Measurements from ENCODE around the gene MAML3.

Gene MAML3

DNA sequence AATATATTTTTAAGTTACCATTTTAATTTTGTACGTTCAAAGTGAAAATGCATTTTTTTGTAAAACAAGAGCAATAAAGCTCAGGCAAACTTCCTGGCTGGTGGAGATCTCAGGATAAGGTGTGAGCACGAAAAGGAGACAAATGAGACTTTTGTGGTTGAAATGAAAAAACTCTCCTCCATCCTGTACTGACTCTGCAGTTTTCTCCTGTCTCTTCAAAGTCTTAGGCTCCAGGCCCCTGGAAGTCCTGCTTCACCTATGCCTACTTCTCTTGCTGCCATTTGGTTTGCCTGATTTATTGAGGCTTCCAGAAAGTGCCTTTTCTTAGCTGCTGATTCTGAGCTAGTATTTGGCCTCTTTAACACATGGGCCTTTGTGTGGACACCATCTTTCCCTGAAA, 77.7 kb downstream of the MAML3 start:
- Histone ChIP-seq H3K36me3 (ENCODE audit: insufficient read depth, low read length) (no peaks in the 10 kb centered on the region), H3K4me1 (ENCODE audit: insufficient read depth, low read length, severe bottlenecking) (no peaks in the 10 kb centered on the region), H4K20me1 (ENCODE audit: insufficient read depth, low read length) (no peaks in the 10 kb centered on the region), H3K4me3 (ENCODE audit: low read depth, low read length, poor library complexity, severe bottlenecking) (no peak overlapping the region), H2AFZ (ENCODE audit: low read length) (no peak overlapping the region), H3F3A (ENCODE audit: insufficient read depth, low read length) (no peaks in the 10 kb centered on the region), H3K27me3 (ENCODE audit: insufficient read depth, low read length) (no peaks in the 10 kb centered on the region), H3K9me3 (ENCODE audit: low read length) (no peaks in the 10 kb centered on the region), H3K4me2 (ENCODE audit: low read length) (no peak overlapping the region), H3K9me2 (ENCODE audit: low read depth, low read length) (no peaks in the 10 kb centered on the region), H3K9ac (ENCODE audit: low read length) (no peak overlapping the region), H3K27ac (ENCODE audit: low read depth, low read length, poor library complexity, severe bottlenecking) (no peak overlapping the region), H3K79me2 (ENCODE audit: insufficient read depth, low read length) (no peaks in the 10 kb centered on the region)
- TF ChIP-seq EZH2 (IDR thresholded peaks at IDR 0.05; ENCODE audit: borderline replicate concordance, low read length): no peak
- TF ChIP-seq, protein P1, sequence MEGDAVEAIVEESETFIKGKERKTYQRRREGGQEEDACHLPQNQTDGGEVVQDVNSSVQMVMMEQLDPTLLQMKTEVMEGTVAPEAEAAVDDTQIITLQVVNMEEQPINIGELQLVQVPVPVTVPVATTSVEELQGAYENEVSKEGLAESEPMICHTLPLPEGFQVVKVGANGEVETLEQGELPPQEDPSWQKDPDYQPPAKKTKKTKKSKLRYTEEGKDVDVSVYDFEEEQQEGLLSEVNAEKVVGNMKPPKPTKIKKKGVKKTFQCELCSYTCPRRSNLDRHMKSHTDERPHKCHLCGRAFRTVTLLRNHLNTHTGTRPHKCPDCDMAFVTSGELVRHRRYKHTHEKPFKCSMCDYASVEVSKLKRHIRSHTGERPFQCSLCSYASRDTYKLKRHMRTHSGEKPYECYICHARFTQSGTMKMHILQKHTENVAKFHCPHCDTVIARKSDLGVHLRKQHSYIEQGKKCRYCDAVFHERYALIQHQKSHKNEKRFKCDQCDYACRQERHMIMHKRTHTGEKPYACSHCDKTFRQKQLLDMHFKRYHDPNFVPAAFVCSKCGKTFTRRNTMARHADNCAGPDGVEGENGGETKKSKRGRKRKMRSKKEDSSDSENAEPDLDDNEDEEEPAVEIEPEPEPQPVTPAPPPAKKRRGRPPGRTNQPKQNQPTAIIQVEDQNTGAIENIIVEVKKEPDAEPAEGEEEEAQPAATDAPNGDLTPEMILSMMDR (IDR thresholded peaks at IDR 0.05; ENCODE audit: low read length): no peak

DNA sequence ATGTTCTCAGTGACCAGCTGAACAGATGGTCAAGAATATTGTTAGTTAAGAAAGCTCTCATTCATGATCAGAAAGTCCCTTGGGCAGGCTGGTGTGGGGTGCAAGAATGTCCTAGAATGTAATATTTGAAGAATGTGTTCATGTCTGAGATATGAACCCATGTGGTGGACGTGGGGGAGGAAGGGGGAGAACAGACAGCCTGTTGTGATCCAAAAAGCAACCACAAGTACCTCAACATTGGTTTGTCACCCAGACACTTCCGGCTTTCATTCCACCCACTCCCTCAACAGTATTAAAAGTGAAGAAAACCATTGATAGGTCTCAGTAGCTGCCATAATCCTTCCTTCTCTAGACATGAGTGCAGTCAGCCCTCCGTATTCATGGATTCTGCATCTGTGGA, 82.2 kb downstream of the MAML3 start:
- no peaks in the 10 kb centered on the region for H3F3A ChIP-seq (ENCODE audit: insufficient read depth, low read length)
- H3K9ac ChIP-seq (ENCODE audit: low read length): no peak overlapping the region
- no peak overlapping the region for H3K27ac ChIP-seq (ENCODE audit: low read depth, low read length, poor library complexity, severe bottlenecking)
- no peak overlapping the region for H3K4me2 ChIP-seq (ENCODE audit: low read length)
- no peaks in the 10 kb centered on the region for H3K79me2 ChIP-seq (ENCODE audit: insufficient read depth, low read length)
- H3K9me3 ChIP-seq (ENCODE audit: low read length): no peaks in the 10 kb centered on the region
- H3K36me3 ChIP-seq (ENCODE audit: insufficient read depth, low read length): no peaks in the 10 kb centered on the region
- H4K20me1 ChIP-seq (ENCODE audit: insufficient read depth, low read length): no peaks in the 10 kb centered on the region
- H3K27me3 ChIP-seq (ENCODE audit: insufficient read depth, low read length): no peaks in the 10 kb centered on the region
- no peaks in the 10 kb centered on the region for H3K9me2 ChIP-seq (ENCODE audit: low read depth, low read length)
- TF ChIP-seq, protein P1 (IDR thresholded peaks at IDR 0.05; ENCODE audit: low read length): no peak
- no peak for TF ChIP-seq EZH2 (IDR thresholded peaks at IDR 0.05; ENCODE audit: borderline replicate concordance, low read length)
- no peaks in the 10 kb centered on the region for H3K4me1 ChIP-seq (ENCODE audit: insufficient read depth, low read length, severe bottlenecking)
- no peak overlapping the region for H2AFZ ChIP-seq (ENCODE audit: low read length)
- no peak overlapping the region for H3K4me3 ChIP-seq (ENCODE audit: low read depth, low read length, poor library complexity, severe bottlenecking)

DNA sequence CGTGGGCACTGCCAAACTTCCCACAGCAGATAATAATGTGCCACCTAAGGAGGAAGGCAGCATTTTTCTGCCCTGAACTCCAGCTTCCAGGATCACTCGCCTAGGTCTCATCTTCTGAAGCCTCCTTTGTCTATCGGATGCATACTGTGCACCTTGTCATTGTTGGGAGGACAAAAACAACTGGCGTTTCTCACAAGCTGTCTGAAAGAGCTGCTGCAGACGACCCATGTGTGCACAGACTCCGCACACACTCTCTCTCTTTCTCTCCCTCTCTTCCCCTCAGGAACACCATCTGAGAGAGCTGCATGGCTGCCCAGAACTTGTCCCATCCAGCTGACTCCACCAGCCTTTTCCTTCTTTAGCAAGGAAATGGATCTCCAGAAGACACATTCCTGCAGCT, 83.0 kb downstream of the MAML3 start:
- Histone ChIP-seq H3K27ac (ENCODE audit: low read depth, low read length, poor library complexity, severe bottlenecking) (no peak overlapping the region), H2AFZ (ENCODE audit: low read length) (no peak overlapping the region), H4K20me1 (ENCODE audit: insufficient read depth, low read length) (no peaks in the 10 kb centered on the region), H3K4me1 (ENCODE audit: insufficient read depth, low read length, severe bottlenecking) (no peaks in the 10 kb centered on the region), H3K79me2 (ENCODE audit: insufficient read depth, low read length) (no peaks in the 10 kb centered on the region), H3K9me3 (ENCODE audit: low read length) (no peaks in the 10 kb centered on the region), H3K4me3 (ENCODE audit: low read depth, low read length, poor library complexity, severe bottlenecking) (no peak overlapping the region), H3K27me3 (ENCODE audit: insufficient read depth, low read length) (no peaks in the 10 kb centered on the region), H3K9ac (ENCODE audit: low read length) (no peak overlapping the region), H3K9me2 (ENCODE audit: low read depth, low read length) (no peaks in the 10 kb centered on the region), H3F3A (ENCODE audit: insufficient read depth, low read length) (no peaks in the 10 kb centered on the region), H3K36me3 (ENCODE audit: insufficient read depth, low read length) (no peaks in the 10 kb centered on the region), H3K4me2 (ENCODE audit: low read length) (no peak overlapping the region)
- TF ChIP-seq EZH2 (IDR thresholded peaks at IDR 0.05; ENCODE audit: borderline replicate concordance, low read length): no peak
- TF ChIP-seq, protein P1 (IDR thresholded peaks at IDR 0.05; ENCODE audit: low read length): no peak
